Retinal pigment epithelial cell (primary cell): ENCODE data around the gene TNS4.

Experiments used
- DNase-seq: peaks from one replicate; pipeline ENCODE4 v3.0.0-alpha.2; 2010; ENCODE audit warnings: low read depth
- H3K4me3 ChIP-seq: 2 replicates; pipeline ENCODE4 v1.5.1; 2011; ENCODE audit warnings: mild to moderate bottlenecking, low read length, control low read depth, moderate library complexity
- CTCF ChIP-seq: conservative IDR thresholded peaks from 2 replicates; pipeline ENCODE4 v1.5.1; 2011; ENCODE audit warnings: low read depth, low read length, control low read depth, inconsistent platforms

The TNS4 gene

GRCh38 chr17:40526668-40527067, 25.2 kb upstream of the TNS4 start:
- no peak for TF ChIP-seq CTCF
- no peak for DNase-seq
- no peak overlapping the region for H3K4me3 ChIP-seq

DNA sequence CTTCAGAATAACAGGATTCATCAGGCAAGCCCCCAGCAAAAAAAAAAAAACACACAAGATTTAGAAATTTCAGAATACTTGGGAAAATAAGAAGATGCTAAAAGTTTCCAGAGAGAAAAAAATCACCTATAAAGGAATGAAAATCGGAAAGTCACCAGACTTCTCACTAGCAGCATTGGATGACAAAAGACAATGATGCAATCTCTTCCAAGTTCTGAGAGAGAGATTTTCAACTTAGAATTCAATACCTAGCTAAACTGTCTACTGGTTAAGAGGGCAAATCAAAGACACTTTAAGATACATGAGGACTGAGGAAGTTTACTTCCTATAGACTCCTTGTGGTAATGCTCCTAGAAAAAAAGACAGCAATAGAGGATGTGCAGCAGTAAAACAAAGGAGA, 23.9 kb upstream of the TNS4 start:
- no peak for TF ChIP-seq CTCF
- DNase-seq, result no peak
- H3K4me3 ChIP-seq, result no peak overlapping the region

DNA sequence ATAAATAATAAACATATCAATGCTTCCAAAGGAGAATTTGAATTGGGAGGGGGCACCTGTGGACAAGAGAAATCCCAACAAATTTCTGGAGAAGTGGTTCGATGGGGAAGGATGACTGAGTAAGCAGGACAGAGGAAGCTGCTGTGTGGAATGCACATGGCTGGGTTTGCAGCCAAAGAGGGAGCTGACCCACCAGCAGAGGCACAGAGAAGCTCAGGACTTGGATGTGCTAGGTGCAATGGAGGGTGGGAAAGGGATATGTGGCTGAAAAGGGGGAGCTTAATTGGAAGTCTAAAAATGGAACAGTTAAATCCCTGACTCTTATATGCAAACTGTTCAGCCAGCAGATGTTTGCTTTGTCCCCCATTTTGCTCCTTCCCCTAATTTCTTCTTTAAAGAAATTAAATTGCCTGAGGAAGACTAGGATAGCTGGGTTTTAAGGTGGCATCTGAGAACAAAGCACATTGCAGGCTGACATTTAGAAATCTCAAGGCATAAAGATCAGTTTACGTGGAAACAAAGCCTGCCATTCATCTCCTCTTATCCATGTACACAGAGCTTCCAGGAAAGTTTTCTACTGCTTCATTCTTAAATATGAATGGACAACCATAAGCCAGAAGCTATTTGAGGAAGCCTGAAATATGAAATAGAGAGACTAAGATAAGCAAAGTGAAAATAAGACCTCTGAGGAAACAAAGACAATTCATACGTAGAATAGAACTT, 23.0 kb upstream of the TNS4 start:
- no peak overlapping the region for H3K4me3 ChIP-seq
- no peak for TF ChIP-seq CTCF
- DNase-seq, result no peak

GRCh38 chr17:40522961-40523310, 21.5 kb upstream of the TNS4 start:
- H3K4me3 ChIP-seq, result no peak overlapping the region
- DNase-seq, result no peak
- no peak for TF ChIP-seq CTCF

DNA sequence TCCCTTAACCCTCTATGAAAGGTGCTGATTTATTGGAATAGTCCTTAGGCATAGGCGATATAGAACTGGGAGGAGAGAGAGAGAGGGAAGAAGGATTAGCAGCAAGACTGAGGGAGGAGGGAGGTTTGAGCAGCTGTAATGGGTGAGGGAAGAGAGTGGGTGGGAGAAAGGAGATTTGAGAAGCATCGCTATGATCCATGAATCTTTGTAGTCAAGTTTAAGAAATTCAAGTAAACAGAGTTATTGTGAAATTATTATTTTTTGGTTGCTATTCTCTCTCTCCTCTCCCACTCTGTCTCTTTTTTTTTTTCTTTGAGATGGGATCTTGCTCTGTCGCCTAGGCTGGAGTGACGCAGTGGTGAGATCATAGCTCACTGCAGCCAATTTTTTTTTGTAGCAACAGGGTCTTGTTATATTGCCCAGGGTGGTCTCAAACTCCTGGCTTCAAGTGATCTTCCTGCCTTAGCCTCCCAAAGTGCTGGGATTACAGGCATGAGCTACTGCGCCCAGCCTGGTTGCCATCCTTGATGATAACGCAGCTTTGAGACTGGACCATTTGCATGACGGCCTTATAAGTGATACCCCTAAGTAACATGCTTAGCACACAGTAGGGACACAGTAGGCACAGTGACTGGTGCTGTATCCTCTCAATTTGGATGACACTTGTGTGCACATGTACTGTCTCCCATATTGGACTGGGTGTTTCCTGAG, 21.0 kb upstream of the TNS4 start:
- no peak overlapping the region for H3K4me3 ChIP-seq
- DNase-seq, result no peak
- no peak for TF ChIP-seq CTCF

GRCh38 chr17:40520991-40521453, 19.6 kb upstream of the TNS4 start:
- DNase-seq, result no peak
- H3K4me3 ChIP-seq, result no peak overlapping the region
- TF ChIP-seq CTCF, result no peak
